Measurements from ENCODE around the gene ARID5A. TPM values are rescaled to one million over a fixed set of nuclear protein-coding genes. Genes with fewer than 3 reads are reported as not detected.

The ARID5A gene
- total and polyA plus RNA-seq, 9 of the 15 experiments (the other 6 are each of a cell fraction or from before 2014, with no cell fraction given): 0.14 to 12.5 (median 3.0) TPM

DNA sequence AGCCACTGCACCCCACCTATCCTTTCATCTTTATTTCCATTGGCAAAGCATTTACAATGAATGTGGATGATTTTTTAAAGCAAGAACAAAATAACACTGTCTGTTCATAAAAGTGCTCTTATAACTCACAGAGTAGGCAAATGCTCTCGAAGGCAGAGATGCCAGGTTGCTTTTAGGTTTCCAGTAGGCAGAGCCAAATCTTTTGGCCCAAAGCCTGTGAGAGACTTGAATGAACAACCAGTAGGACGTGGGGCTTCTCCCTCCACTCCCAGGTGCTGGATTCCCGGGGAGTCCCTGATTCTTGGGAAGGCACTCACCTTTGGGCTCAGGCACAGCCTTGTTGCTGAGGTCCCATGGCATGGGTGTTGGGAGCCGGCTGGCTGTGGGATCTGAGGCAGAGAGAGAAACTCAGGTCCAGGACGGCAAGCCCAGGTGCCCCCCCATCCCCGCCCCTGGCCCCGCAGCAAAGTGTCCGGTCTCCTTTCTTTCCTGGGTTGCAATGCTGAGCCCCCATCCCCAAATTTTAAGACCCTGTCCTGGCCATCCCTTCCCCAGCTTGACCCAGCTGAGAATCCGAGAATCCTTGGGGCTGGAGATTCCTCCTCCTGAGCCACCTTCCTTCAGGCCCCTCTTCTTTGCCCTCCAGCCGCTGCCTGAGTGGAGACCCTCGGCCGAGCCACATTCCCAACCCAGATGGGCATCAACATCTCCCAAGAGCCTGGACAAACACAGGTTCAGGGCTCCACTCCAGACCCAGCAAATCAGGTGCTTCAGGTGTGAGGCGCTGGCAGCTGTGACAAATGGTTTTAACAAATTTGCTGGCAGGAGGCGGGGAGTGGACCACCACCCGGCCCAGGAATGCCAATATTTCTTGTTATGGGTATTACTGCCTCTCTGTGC, 37.2 kb upstream of the ARID5A start:
- BruUV-seq (replicated peaks): no TSS peak
- CTCF ChIA-PET (ENCODE audit: low intra/inter-chr PET ratio): no interaction called here
- no peak for DNase-seq (ENCODE audit: extremely low read depth in 1 of 4, low spot score in 3 of 4)
- H3K9me3 ChIP-seq (replicated peaks; ENCODE audit: control insufficient read depth, insufficient read depth, low read depth, low read length): no peaks in the 10 kb centered on the region
- H3K4me2 ChIP-seq (ENCODE audit: insufficient read depth, low read length): no peak overlapping the region
- H3K79me2 ChIP-seq (ENCODE audit: control insufficient read depth, insufficient read depth, low read length): no peaks in the 10 kb centered on the region
- no peaks in the 10 kb centered on the region for H3K36me3 ChIP-seq (ENCODE audit: control insufficient read depth, insufficient read depth, low read length)
- WGBS (ENCODE audit: insufficient coverage, low coverage, missing lambda C conversion rate): 0% methylated on average over 14 of the region's 15 CpGs
- POLR2A ChIA-PET: no interaction called here
- TF ChIP-seq JUN (IDR thresholded peaks at IDR 0.05; ENCODE audit: borderline replicate concordance, low read depth, low read length) (no peak), JUN (CRISPR knock-in tag; IDR thresholded peaks at IDR 0.05; ENCODE audit: borderline replicate concordance) (no peak), THAP7 (CRISPR knock-in tag; IDR thresholded peaks at IDR 0.05) (no peak)
- peaks cover 0 to 13% of the 10 kb centered on the region in 2 experiments; a peak in 1 of 5 replicates for H3K4me1 ChIP-seq (replicated peaks in 1 of 2; ENCODE audit: control insufficient read depth in 2 of 2, insufficient read depth in 2 of 2, low read length in 2 of 2)
- H3K9ac ChIP-seq (ENCODE audit: insufficient read depth in 1 of 2, low read depth in 2 of 2, low read length in 2 of 2): no peak overlapping the region
- no peak overlapping the region for H2AFZ ChIP-seq (ENCODE audit: low read depth, low read length)
- ATAC-seq: no peak
- in situ Hi-C loops (cut with MboI): no loop called here
- no peak overlapping the region for H3K4me3 ChIP-seq
- no peaks in the 10 kb centered on the region for H3K9me1 ChIP-seq (ENCODE audit: control insufficient read depth, insufficient read depth, low read length)
- H3K27ac ChIP-seq (ENCODE audit: extremely low read depth, low read depth, low read length): no peak overlapping the region
- intact Hi-C loops (cut with micrococcal nuclease): no loop called here
- FAIRE-seq: no peak
- H4K20me1 ChIP-seq (replicated peaks; ENCODE audit: control insufficient read depth, insufficient read depth, low read length): peaks cover 5% of the 10 kb centered on the region; the same call in 1 of the 2 replicates
- H3K27me3 ChIP-seq (ENCODE audit: control insufficient read depth in 2 of 2, insufficient read depth in 2 of 2, low read length in 2 of 2): peaks cover 21 to 78% of the 10 kb centered on the region in 2 experiments; a peak in 4 of 5 replicates
